HG03571 (cell line): ENCODE data around the gene ZFR2.
"Not testable (repeated sequence)": the region's sequence is repeated elsewhere in the genome, so short reads cannot be mapped to it uniquely, and the experiment has no call there.

ENCODE experiments used
- ATAC-seq: cut with Tn5 transposase; IDR thresholded peaks from one replicate; pipeline ENCODE4 v1.9.1; 2021; ENCODE audit not compliant: unreplicated experiment

Gene ZFR2

DNA sequence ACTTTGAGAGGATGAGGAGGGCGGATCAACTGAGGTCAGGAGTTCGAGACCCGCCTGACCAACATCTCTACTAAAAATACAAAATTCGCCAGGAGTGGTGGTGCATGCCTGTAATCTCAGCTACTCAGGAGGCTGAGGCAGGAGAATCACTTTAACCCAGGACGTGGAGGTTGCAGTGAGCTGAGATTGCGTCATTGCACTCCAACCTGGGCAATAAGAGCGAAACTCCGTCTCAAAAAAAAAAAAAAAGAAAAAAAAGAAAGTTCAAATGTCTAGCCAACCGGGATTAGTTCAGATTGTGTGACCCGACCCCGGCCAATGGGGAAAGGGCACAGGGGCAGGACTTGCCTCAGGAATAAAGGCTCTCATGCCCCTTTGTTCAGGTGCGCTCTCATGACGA is 5.9 kb upstream of the ZFR2 start:
- ATAC-seq = not testable (repeated sequence)

DNA sequence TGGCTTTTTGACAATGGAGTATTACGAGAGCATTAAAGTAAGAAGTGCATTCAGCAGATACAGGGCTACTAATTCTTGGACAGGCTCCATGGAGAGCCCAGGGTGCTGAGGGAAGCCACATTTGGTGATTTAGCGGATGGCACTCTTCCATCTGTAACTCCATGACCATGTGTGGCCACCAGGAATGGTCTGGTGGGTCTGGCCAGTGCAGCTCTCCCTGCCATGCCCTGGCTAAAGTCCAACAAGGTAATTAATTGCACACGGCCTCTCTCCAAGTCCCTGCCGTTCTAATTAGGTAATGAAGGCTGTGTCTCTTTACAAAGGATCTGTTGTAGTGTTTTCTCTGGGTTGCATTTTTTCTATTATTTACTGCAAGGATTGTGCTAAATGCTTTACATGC is 4.3 kb upstream of the ZFR2 start:
- no peak for ATAC-seq

DNA sequence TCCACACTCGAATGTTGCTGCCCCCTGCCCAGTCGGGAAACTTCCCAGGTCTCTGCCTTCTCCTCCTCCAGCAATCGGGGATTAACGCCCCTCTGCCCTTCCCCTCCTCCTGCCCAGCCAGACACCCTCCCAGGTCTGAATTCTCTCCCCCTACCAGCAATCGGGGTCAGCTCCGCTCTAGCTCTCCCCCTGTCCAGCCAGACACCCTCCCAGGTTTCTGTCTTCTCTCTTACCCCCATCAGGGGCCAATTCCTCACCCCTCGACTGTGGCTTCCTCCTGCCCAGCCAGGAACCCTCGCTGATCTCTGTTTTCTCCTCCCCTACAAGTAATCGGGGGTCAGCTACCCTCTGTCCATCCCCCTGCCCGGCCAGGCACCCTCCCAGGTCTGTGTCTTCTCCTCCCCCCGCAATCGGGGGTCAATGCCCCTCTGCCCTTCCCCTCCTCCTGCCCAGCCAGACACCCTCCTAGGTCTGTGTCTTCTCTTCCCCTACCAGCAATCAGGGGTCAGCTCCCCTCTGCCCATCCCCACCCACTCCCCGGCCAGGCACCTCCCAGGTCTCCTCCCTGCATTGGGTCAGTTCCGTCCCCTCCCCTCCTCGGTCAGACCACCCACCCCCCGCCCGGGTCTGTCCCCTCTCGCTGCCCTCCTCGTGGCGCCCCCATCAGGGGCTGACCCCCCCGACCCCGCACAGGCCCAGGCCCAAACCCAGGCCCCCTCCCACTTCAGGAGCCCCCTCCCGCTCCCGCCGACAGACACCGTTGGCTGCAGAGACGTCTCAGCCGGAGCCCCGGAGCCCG is 668 bp downstream of the ZFR2 start:
- ATAC-seq = no peak

DNA sequence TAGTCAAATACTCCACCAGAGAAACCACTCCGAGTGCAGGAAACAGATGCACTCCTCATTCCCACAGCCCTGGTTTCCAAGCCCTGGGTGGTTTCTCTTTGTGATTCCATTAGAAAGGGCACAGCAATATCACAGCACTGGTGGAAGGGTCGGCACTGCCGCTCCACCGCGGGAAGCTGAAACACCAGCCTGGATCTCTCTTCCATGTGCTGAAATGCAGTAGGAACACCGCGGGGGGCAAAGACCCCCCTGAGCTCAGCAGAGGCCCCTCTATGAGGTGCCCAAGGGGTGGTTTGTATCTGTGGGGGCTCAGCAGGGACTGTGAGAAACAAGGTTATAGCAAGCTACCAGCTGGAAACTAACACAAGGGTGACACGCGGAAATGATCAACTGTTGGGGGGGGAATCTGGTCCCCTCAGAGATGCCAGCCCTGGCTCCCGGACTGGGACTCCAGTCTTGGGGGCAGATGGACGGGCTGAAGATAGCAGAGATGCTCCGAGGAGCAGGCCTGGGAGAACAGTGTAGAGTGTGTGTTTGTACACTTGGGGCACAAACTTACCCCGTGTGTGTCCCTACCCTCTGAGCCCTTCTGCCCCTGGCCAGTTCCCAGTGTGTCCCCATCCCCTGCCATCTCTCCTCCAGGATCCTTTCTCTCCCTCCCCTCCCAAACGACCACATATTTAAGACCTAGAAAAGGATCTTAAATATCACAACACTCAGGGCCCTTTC is 1.8 kb downstream of the ZFR2 start:
- ATAC-seq = no peak

DNA sequence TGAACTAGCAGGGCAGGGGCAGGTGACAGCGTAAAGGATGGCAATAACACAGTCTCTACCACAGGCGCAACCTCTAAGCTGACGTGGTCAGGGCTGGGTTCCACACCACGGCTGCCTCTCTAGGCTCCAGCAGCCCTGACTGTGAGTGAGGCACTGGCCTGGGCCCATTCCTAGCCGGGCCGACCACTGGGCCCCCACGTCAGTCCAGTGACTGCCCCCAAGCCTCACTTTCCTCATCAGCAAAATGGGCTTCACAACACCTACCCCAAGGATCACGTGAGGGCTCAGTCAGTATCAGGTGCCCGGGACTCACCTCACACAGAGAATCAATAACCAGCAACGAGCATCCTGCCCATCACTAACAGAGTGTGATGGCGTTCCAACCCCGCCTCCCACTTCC is 5.2 kb downstream of the ZFR2 start:
- no peak for ATAC-seq

DNA sequence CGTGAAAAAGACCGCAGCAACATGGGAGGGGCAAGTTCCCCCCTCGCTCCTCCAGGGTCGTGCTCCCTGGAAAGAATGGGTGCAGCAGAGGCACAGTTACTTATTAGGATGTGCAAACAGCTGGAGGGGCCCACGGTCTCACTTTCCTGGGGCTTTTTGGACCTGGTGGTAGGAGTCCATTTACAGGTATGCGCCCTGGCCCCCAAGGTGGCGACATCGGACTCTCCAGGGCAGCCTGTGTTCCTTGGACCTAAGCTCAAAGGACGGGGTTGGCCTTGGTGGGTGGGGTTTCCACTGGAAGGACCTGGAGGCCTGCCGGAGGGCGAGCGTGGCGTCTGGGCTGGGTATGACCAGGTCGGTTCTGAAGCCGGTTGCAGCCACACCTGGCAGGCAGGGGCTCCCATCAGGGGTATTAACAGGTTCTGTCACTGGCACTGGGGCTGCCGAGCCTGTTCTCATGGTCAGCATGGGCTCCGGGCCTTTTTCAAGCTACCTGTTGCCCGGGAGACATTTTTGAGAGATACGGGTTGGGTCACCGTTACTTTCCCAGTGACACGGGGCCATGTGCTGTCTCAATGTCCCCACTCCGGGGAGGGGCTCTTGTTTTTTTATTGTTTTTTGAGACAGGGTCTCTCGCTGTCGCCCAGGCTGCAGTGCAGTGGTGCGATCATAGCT is 5.9 kb downstream of the ZFR2 start:
- no peak for ATAC-seq

DNA sequence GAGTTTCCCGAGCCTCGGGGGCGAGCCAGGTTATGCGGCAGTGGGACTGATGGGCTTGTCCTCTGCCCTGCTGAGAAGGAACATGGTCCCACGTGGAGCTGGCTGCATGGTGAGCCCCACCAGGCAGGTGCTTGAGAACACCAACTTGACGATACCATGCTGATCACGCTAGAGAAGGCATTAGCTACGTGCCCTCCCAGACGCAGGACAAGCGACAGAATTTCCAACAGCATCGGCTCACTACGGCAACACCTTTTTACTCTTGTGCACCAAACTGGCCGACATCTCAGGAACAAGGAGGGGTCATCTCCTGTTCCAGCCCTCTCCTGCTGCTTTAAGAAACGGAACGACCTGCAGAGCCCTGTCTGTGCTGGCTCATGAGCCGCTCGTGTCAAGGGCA is 8.3 kb downstream of the ZFR2 start:
- ATAC-seq = no peak

DNA sequence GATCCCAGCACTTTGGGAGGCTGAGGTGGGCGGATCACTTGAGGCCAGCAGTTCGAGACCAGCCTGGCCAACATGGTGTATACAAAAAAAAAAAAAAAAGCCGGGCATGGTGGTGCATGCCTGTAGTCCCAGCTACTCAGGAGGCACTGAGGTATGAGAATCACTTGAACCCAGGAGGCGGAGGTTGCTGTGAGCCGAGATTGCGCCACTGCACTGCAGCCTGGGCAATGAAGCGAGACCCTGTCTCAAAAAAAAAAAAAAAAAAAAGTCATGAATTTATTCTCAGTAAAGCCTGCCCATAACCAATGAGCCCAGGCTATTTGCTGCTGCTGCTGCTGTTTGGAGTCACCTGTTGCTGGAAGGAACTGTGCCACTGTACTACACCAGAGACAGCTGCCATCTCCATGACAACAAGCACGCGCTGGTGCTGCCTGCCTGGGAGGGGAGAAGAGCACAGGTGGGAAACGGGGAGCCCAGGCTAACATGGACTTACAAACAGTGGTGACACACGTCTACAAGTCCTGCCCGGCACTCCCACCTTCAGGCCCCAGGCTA is 11.3 kb downstream of the ZFR2 start:
- ATAC-seq = no peak

DNA sequence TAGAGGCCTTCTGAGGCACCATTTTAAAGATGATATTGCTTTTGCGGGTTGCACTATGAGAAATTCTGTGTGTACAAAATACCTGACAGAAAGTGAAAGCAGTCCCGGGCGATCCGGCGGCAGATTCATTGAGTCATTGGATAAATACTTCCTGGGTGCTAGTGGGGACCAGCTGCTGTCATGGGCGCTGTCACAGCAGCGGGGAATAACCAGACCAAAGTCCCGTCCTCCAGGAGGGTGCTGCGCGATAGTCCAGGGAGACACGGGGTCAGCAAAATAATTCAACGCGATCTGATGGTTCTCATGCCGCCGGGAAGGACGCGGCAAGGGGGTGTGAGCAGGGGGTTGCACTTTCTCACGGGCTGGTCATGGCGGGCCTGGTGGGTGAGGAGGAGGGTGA is 13.5 kb downstream of the ZFR2 start:
- ATAC-seq = no peak

DNA sequence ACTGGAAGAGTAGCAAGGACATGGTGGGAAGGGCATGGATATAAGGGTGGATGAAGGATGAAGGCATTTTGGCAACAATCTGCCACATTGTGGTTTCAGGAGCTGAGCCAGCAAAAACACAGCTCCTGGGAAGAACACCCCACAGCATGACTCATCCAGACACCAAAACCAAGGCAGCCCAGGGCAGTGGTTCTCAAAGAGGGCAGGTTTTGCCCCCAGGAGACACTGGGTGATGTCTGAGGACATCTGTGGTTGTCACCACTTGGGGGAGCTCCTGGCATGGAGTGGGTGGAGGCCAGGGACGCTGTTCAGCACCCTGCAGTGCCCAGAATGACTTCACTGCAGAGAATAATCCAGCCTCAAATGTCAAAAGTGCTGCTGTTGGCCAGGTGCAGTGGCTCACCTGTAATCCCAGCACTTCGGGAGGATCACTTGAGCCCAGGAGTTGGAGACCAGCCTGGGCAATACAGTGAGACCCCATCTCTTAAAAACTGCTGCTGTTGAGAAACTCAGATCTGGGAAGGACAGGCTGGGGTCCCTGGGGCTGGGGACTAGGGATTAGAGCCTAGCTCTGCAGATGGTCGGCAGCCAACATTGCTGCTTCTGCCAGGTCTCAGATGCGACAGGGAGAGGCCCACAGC is 16.1 kb downstream of the ZFR2 start:
- ATAC-seq = no peak

DNA sequence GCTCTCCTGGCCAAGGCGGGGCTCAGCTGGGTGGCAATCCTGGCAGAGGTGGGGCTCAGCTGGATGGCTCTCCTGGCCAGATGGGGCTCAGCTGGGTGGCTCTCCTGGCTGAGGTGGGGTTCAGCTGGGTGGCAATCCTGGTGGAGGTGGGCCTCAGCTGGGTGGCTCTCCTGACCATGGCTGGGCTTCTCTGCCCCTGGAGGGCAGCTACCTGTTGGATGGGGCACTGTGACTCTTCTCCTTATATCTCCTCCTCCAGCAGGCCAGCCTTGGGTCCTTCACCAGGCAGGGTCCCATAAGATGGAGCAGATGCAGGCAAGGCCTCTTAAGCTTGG is 16.7 kb downstream of the ZFR2 start:
- no peak for ATAC-seq

DNA sequence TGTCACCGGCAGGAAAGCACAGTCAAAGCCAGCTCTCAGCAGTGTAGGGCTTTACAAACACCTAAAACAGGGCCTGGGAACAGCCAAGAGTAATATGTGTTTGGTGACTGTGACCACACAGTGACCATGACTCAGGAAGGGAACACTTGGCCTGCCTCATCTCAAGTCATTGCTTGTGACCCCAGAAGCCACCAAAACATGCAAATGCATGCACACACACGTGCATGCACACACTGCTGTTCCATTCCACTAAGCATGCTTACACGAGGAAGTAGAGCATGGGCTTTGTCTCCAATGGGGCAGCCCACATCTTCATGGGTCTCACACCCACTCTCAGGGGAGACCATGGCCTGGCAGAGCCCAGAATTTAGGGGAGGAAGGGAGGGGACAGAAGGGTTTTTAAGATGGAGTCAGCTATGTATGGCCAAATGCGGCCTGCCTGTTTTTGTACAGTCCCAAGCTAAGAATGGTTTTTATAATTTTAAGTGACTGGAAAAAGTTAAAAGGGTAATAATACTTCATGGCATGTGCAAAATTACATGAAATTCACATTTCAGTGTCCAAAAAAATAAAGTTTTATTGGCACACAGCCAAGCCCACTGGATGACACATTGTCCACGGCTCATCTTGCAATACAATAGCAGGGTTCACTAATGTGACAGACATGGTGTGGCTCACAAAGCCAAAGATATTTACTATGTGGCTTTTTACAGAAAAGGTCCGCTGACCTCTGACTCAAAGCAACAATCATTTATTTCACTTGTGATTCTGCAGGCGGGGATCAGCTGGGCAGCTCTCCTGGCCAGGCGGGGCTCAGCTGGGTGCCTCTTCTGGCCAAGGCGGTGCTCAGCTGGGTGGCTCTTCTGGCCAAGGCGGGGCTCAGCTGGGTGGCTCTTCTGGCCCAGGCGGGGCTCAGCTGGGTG is 17.3 kb downstream of the ZFR2 start:
- ATAC-seq = no peak

DNA sequence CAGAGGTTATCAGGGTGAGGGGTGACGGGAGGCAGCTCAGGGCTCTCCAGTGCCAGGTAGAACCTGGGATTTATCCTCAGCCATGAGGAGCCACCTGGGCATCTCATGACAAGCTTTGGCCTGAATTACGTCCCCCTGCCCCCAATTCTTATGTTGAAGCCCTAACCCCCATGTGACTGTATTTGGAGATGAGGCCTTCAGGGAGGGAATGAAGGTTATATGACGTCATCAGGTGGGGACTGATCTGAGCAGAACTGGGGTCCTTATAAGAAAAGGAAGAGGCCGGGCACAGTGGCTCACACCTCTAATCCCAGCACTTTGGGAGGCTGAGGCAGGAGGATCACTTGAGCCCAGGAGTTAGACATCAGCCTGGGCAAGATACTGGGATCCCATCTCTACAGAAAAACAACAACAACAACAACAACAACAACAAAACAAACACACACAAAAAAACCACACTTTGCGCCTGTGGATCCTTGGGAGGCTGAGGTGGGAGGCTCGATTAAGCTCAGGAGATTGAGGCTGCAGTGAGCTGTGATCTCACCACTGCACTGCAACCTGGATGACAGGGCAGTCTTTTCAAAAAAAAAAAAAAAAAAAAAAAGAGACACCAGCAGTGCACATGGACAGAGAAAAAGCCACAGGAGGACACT is 18.4 kb downstream of the ZFR2 start:
- ATAC-seq = no peak

DNA sequence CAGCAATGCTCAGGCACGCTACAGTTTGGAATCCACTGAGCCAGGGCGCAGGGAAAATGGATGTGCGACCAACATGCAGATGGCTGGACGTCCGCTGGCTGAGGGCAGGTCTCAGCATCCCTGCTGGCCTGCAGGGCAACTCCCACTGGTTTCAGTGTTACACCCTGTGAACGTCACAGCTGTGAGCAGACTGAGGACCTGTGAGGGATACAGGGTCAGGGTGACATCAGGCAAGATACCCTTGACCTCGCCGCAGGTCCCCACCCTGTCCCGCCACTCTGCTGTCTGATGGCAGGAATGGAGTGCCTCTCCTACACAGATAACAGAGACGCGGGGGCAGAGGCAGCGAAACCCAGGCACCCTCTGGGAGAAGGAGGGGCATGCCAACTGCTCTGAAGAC is 19.1 kb downstream of the ZFR2 start:
- ATAC-seq = no peak

DNA sequence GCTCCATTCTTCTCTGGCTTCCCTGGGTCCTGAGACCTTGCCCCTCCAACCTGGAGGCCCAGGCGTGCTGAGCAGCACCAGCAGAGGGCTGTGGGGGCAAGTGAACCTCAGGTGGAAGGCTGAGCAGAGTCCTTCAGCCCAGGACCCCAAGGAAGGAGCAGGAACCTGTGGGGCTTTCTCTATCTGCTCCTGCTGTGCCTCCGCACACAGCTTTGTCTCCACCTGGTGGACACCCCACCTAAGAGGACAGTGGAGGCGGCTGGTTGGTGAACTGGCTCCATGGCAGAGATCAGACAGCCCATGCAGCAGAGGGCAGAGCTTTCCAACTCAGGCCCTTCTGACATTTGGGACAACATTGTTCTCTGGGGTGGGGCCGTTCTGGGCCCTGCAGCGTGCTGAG is 19.7 kb downstream of the ZFR2 start:
- ATAC-seq = no peak

DNA sequence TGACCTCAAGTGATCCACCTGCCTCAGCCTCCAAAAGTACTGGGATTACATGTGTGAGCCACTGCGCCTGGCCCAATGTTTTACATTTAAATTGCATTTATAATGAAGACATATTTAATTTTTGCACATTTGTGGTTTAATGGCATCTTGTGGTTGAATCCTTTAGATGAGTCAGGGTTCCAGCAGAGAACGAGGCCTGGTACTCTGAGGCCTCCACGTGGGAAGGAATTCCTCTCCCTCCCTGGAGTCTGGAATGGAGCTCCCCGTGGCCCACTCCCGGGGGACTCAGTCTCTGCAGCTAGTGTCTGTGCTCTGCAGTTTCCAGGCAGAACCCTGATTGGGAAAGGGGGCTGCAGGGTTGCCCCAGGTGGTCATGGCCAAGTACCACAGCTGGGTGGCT is 24.2 kb downstream of the ZFR2 start:
- no peak for ATAC-seq

DNA sequence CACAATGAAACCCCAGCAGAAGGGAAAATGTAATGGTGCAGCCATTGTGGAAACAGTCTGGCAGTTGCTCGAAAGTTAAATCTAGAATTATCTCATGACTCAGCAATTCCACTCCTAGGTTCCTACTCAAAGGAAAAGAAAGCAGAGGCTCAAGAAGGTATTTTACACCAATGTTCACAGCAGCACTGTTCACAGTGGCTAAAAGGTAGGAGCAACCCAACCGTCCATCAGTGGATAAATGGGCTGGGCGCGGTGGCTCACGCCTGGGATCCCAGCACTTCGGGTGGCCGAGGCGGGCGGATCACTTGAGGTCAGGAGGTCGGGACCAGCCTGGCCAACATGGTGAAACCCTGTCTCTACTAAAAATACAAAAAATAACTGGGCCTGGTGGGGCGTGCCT is 25.9 kb downstream of the ZFR2 start:
- no peak for ATAC-seq

DNA sequence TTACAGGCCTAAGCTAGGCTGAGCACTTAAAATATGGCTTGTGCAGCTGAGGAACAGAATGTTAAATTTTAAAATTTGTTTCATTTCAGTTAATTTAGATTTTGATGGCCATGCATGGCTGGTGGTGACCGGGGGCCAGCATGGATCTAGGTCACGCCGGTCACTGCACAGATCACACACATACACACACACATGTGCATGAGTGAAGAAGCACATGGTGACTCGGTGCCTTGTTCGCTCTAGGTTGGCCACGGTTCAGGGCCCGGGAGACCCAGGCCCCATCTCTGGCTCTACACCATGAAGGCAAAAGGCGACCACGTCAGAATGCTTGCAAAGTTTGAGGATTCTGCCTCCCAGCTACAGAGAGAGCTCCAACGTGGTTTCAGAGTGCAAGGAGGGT is 28.0 kb downstream of the ZFR2 start:
- no peak for ATAC-seq

DNA sequence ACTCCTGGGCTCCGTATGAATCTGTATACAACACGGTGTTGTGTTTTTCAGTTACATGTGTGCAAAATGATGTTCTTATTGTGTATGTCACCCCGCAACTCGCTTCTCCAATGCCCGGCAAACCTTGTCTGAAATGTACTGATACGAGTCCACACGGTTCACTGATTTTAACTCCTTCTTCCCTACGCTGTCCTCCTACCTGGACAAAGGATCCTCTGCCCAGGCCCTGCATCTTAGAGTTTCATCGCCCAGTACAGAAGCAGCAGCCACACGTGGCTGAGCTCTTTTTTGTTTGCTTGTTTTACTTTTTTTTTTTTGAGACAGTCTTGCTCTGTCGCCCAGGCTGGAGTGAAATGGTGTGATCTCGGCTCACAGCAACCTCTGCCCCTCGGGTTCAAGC is 28.9 kb downstream of the ZFR2 start:
- ATAC-seq = no peak

DNA sequence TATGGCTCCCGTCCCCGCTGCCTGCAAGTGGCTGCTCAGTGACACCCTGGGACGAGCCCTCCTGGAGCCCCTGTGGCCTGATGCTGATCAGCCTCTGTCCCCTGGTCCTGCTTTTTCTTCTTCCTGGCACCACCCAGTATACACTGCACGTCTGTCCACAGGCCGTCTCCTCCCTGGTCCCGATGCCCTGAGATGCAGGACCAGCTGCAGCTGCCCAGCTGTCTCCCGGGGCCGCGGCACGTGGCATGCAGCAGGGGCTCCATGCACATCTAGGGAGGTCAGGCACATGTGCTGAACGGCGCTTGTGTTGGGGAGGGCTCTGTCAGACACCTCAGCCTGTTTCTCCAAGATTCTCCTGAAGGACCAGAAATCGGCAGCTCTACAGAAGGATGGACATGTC is 30.2 kb downstream of the ZFR2 start:
- no peak for ATAC-seq
